Activated T-helper 17 cell treated with anti-CD3 and anti-CD28 coated beads, Interleukin-2, amount 50 U/mL, for 72 hours (primary cell): ENCODE results near the gene PRPS1L1. TPM values are rescaled to one million over a fixed set of nuclear protein-coding genes. Genes with fewer than 3 reads are reported as not detected.

Source experiments
- ATAC-seq: fragments of 150-1000 bp; cut with Tn5 transposase; replicated peaks from 2 replicates; pipeline ENCODE4 v1.10.0; 2021; ENCODE audit warnings: mild to moderate bottlenecking, moderate library complexity
- H3K27ac Mint-ChIP-seq: one replicate; pipeline ENCODE4 v1.8.0; 2022; ENCODE audit warnings: mixed read lengths
- H3K27me3 Mint-ChIP-seq: one replicate; pipeline ENCODE4 v1.8.0; 2022; ENCODE audit warnings: mixed read lengths
- H3K36me3 Mint-ChIP-seq: one replicate; pipeline ENCODE4 v1.8.0; 2022; ENCODE audit warnings: low read depth, mild to moderate bottlenecking, mixed read lengths
- H3K4me1 Mint-ChIP-seq: one replicate; pipeline ENCODE4 v1.8.0; 2022; ENCODE audit warnings: mixed read lengths
- H3K4me3 Mint-ChIP-seq: one replicate; pipeline ENCODE4 v1.8.0; 2022; ENCODE audit warnings: mild to moderate bottlenecking, mixed read lengths
- H3K9me3 Mint-ChIP-seq: one replicate; pipeline ENCODE4 v1.8.0; 2022; ENCODE audit warnings: mixed read lengths
- total RNA-seq, 2 donors: library from RNA; stranded (reverse); gene quantifications; one replicate each; pipeline ENCODE4 v1.2.3, GENCODE V29; 2022

The PRPS1L1 gene
- not detected for total RNA-seq

DNA sequence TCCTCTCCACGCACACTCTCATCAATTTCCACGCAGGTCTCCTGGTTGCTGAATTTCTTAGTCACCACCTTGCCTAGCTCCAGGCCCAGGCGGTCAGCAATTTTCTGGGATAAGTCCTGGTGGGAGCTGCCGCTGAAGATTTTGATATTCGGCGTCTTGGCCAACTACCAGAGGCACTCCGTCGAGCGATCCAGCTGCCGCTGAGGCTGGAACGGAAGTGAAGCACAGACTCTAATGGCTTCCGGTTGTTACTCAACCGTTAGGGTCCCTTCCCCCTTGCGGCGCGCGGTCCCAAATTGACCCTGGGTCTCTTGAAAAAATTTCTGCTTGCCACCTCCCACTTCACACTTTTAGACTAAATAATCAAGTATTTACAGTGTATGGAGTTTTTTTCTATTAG lies at the start of gene PRPS1L1:
Gene PRPS1L1 (minus strand): TSS at position 219 of the 400 bp plus-strand sequence.
- H3K9me3 Mint-ChIP-seq = no peaks in the 10 kb centered on the region
- no peaks in the 10 kb centered on the region for H3K36me3 Mint-ChIP-seq
- no peak within 1 kb of the TSS for H3K27ac Mint-ChIP-seq

DNA sequence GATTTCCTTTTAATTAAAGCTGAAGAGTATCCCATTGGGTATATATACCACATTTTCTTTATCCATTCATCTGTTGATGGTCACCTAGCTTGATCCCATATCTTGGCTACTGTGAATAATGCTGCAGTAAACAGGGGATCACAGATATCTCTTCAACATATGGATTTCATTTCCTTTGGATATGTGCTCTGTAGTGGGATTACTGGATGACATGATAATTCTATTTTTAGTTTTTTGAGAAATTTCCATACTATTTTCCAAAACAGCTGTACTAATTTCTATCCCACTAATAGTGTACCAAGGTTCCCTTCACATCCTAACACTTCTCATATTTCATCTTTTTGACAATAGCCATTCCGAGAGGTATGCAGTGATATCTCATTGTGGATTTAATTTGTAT lies 48.8 kb upstream of the PRPS1L1 start:
- peaks cover 3% of the 10 kb centered on the region for H3K27me3 Mint-ChIP-seq
- H3K27ac Mint-ChIP-seq = no peak overlapping the region
- H3K4me3 Mint-ChIP-seq = no peak overlapping the region
- no peak for ATAC-seq
- H3K36me3 Mint-ChIP-seq = no peaks in the 10 kb centered on the region
- H3K4me1 Mint-ChIP-seq = no peaks in the 10 kb centered on the region
- H3K9me3 Mint-ChIP-seq = peaks cover 6% of the 10 kb centered on the region

More for the DNA sequence above, at the start of gene PRPS1L1:
- ATAC-seq = no peak
- Mint-ChIP-seq H3K4me1 (no peaks in the 10 kb centered on the region), H3K4me3 (no peak within 1 kb of the TSS), H3K27me3 (no peaks in the 10 kb centered on the region)

DNA sequence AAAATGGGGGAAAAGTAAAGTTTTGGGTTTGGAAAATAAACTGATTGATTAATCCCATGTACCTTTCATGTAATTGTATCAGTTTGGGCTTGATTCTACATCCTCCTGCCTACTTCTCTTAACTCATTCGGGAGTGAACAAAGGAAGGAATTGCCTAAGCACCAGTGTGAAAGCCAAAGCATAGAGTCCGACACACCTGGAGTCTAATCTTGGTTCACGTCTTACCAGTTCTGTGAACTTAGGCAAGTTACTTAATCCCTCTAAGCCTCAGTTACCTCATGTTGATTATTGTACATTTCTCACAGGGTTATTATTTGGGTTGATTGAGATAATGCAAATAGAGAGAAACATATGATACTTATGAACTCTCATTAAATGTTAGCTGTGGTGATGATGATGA lies 41.1 kb upstream of the PRPS1L1 start:
- no peak overlapping the region for H3K4me3 Mint-ChIP-seq
- no peaks in the 10 kb centered on the region for H3K9me3 Mint-ChIP-seq
- ATAC-seq = no peak
- no peak overlapping the region for H3K27ac Mint-ChIP-seq
- peaks cover 5% of the 10 kb centered on the region for H3K27me3 Mint-ChIP-seq
- no peaks in the 10 kb centered on the region for H3K36me3 Mint-ChIP-seq
- no peaks in the 10 kb centered on the region for H3K4me1 Mint-ChIP-seq

DNA sequence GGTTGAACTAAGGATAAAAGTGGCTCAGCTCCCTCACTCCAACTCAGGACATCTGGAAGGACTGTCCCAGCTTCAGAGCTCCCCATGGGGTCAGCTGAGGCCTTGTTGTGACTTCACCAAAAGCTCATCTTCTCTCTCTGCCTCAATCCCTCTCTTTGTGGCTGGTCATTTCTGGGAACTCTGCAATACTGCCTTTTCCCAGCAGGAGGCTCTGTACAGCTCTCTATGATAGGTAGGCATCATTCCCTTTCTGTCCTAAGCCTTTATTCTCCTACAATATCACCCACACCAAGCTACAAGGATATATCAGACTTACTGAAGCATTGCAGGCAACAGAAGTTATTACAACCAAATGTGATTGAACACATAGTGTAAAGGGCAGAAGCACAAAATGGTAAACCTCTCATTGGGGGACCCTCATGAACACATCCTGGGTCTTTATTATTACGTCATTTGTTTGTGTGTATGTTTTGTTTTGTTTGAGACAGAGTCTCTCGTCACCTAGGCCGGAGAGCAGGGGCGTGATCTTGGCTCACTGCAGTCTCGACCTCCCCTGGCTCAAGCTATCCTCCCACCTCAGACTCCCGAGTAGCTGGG lies 36.7 kb upstream of the PRPS1L1 start:
- no peak for ATAC-seq
- Mint-ChIP-seq H3K27ac (no peak overlapping the region), H3K36me3 (no peaks in the 10 kb centered on the region), H3K9me3 (no peaks in the 10 kb centered on the region), H3K4me1 (no peaks in the 10 kb centered on the region), H3K27me3 (peaks cover 9% of the 10 kb centered on the region), H3K4me3 (no peak overlapping the region)

DNA sequence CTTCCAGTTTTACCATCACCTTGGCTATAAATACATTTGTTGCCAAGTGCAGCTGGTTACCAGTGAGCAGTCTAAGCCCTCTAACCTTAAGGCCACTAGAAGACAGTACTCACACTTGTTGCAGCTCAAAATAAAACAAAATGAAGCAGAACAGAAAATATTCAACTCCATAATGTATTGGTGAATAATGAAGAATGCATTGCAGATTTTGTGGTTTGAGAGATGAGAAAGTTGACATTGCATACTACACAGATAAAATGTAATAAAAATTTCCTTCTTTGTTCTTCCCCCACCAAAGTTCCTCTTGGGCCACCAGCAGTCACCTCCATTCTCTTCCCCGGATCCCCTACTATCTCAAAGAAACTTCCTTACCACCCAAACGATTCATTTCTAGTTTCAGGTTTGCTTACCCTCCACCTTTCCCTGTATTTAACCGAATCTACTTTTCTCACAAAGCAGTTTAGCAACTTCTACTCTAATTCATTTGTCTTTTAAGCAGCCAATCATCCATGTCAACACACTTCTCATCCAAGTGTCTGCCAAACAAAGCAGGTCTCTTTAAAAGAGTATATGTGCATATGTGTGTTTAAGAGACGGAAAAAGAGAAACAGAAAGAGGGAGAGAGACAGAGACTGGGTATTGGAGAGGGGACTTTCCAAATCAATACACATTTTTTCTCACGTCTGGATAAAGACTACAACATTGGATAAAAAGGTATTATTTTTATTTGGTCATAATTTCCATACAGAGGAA lies 35.7 kb upstream of the PRPS1L1 start:
- H3K4me1 Mint-ChIP-seq = no peaks in the 10 kb centered on the region
- H3K4me3 Mint-ChIP-seq = no peak overlapping the region
- no peak for ATAC-seq
- no peaks in the 10 kb centered on the region for H3K36me3 Mint-ChIP-seq
- no peaks in the 10 kb centered on the region for H3K9me3 Mint-ChIP-seq
- H3K27me3 Mint-ChIP-seq = peaks cover 11% of the 10 kb centered on the region
- no peak overlapping the region for H3K27ac Mint-ChIP-seq

DNA sequence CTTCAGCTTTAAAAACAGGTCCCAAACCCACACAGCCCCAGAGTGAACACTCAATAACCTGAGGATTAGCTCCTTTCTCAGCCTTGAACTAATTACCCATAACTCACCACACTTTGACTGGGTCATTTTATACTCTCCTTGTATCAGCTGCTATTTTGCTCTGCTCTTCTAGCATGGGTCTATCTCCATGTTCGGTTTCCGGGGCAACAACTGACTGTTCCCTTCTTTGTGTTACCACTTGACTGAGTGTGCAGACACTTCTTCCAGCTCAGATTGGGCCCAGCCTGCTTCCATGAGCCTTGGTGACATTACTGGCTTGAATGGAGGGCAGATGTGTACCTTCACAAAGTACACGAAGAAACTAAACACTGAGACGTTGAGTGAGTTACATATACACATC lies 31.5 kb upstream of the PRPS1L1 start:
- Mint-ChIP-seq H3K36me3 (no peaks in the 10 kb centered on the region), H3K27ac (no peak overlapping the region), H3K27me3 (peaks cover 13% of the 10 kb centered on the region), H3K9me3 (no peaks in the 10 kb centered on the region), H3K4me3 (no peak overlapping the region), H3K4me1 (no peaks in the 10 kb centered on the region)
- ATAC-seq = no peak

DNA sequence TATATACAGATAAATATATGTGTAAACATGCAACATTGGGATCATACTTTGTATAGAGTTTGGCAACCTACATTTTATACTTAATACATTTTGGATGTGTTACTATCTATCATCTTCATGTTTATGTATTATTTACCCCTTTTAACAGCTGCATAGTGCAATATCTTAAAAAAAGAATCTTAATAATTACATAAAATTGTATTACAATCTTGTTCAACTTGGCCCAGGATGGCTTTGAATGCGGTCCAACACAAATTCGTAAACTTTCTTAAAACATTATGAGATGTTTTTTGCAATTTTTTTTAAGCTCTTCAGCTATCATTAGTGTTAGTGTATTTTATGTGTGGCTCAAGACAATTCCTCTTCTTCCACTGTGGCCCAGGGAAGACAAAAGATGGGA lies 26.3 kb upstream of the PRPS1L1 start:
- no peaks in the 10 kb centered on the region for H3K9me3 Mint-ChIP-seq
- peaks cover 7% of the 10 kb centered on the region for H3K27me3 Mint-ChIP-seq
- no peak for ATAC-seq
- no peak overlapping the region for H3K27ac Mint-ChIP-seq
- H3K4me1 Mint-ChIP-seq = no peaks in the 10 kb centered on the region
- H3K36me3 Mint-ChIP-seq = no peaks in the 10 kb centered on the region
- H3K4me3 Mint-ChIP-seq = no peak overlapping the region

DNA sequence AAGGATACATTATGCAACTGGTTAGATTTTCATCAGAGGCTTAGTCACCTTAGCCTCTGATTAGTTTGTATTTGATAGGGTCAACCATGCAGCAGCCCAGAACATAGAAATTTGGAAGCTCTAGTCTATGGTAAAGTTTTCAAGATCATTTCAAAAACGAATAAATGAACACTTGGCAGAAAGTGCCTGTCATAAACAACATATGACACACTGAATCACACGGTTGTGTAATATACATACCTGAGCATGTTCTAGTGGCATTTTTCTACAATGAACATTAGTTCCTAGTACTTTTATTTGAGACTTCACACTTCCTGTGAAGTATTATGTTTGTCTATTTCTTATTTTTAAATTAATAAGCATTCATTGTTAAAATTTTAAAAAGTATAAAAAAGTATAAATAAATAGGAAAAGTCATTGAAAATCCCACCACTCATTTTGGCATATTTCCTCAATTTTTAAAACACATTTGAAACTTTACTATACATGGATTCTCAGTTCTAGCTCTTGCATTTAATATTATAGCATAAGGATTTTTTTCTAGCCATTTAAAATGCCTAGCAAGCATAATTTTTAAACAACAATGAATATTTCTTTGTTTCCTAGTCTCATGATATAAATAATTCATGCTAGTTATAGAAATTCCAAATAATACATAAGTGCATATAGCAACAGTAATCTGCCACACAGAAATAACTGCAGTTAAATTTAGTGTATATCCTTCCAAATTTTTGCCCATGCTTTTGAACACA lies 25.7 kb upstream of the PRPS1L1 start:
- peaks cover 6% of the 10 kb centered on the region for H3K27me3 Mint-ChIP-seq

DNA sequence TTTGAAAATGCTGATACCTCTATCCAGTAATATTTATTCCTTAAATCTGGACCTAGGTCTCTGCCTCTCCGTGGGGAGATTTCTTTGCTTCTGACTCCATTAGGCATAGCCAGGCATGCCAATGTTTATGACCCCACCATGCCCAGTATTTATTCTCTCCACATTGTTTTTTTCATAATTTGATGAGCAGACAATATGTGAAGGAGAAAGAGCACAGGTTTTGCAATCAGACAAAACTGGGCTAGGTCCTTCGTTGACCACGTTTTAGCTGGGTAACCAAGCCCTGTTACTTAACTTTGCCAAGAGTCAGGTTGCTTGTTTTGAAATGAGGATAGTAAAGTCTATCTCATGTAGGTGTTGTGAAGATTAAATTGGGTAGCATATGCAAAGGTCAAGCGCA lies 21.6 kb upstream of the PRPS1L1 start:
- no peaks in the 10 kb centered on the region for H3K4me1 Mint-ChIP-seq
- no peaks in the 10 kb centered on the region for H3K36me3 Mint-ChIP-seq
- no peak overlapping the region for H3K4me3 Mint-ChIP-seq
- no peaks in the 10 kb centered on the region for H3K9me3 Mint-ChIP-seq
- no peak for ATAC-seq
- no peak overlapping the region for H3K27ac Mint-ChIP-seq
- no peaks in the 10 kb centered on the region for H3K27me3 Mint-ChIP-seq

More for the DNA sequence above, 25.7 kb upstream of the PRPS1L1 start:
- Mint-ChIP-seq H3K4me1 (no peaks in the 10 kb centered on the region), H3K4me3 (no peak overlapping the region), H3K27ac (no peak overlapping the region), H3K36me3 (no peaks in the 10 kb centered on the region), H3K9me3 (no peaks in the 10 kb centered on the region)
- ATAC-seq = no peak

DNA sequence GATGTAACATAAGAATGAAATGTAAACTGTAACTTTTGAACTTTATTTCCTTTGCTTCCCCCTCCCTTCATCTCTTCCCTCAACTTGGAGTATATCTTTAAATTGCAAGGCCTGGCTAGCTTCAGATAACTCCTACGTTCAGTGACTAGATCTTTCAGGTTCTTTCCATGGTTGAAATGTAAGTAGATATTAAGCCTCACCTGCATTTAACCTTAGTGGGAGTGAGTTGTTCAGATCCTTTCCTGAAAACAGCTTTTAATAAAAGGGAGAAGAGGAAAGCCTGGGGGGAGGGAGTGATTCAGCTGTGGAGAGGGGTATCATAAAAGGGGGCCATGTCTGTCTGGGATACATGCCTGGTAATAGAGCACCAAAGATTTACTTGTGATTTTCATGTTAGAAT lies 19.0 kb upstream of the PRPS1L1 start:
- no peaks in the 10 kb centered on the region for H3K4me1 Mint-ChIP-seq
- H3K27me3 Mint-ChIP-seq = no peaks in the 10 kb centered on the region
- H3K36me3 Mint-ChIP-seq = no peaks in the 10 kb centered on the region
- H3K4me3 Mint-ChIP-seq = no peak overlapping the region
- no peak for ATAC-seq
- no peak overlapping the region for H3K27ac Mint-ChIP-seq
- no peaks in the 10 kb centered on the region for H3K9me3 Mint-ChIP-seq

DNA sequence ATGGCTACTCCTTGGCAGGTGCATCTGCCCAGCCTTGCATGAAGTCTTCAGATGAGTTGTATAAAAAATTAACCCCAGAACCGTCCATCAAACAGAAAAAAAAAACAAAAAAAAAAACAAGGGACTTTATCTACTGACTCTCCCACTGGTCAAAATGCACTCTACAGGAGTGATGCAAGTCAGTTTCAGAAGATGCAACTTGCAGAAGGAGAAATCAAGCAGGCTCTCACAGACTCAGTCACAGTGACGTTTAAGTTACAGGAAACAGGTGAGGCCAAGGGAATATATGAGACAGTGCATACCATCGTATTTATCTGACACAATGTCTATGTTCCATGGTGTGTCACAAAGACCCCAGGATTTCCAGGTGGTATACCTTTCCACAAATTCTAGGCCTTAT lies 17.5 kb upstream of the PRPS1L1 start:
- Mint-ChIP-seq H3K36me3 (no peaks in the 10 kb centered on the region), H3K27ac (no peak overlapping the region), H3K9me3 (no peaks in the 10 kb centered on the region), H3K27me3 (no peaks in the 10 kb centered on the region), H3K4me1 (no peaks in the 10 kb centered on the region), H3K4me3 (no peak overlapping the region)
- no peak for ATAC-seq

DNA sequence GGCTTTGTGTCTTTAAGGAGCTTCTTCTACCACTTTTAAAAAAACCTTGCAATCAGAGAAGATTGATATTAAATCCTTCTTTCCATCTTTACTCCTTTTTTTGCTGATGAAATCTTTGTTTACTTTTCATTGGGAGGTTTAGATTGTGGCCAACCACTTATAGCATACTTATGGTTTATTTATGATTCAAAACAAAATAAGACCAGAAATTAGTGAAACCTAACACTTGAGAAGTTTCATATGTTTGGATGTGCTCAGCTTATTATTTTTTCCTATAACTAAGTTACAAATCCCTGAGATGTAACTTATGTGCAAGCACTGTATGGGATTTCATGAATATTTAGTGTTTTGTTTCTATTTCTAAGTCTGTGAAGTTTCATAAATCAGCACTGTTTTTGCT lies 13.5 kb upstream of the PRPS1L1 start:
- no peaks in the 10 kb centered on the region for H3K36me3 Mint-ChIP-seq
- no peak overlapping the region for H3K4me3 Mint-ChIP-seq
- H3K9me3 Mint-ChIP-seq = no peaks in the 10 kb centered on the region
- no peak for ATAC-seq
- H3K27me3 Mint-ChIP-seq = no peaks in the 10 kb centered on the region
- H3K27ac Mint-ChIP-seq = no peak overlapping the region
- H3K4me1 Mint-ChIP-seq = no peaks in the 10 kb centered on the region

DNA sequence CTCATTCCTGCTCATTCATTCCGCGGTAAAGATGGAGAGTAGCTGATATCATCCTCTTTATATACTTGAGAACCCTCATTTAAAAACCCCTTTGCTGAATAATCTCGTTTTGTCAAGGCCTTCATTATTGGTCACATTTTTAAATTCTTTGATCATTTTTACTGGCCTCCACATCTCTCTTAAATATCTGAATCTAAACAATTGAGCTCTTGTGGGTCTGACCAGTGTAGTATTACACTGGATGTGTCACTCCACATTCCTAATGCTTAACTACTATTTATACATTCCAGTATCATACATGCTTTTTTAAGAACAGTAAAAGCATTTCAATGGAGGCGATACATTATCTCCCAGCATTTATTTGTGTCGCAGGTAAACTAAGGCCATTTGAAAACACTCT lies 12.6 kb upstream of the PRPS1L1 start:
- no peaks in the 10 kb centered on the region for H3K36me3 Mint-ChIP-seq

DNA sequence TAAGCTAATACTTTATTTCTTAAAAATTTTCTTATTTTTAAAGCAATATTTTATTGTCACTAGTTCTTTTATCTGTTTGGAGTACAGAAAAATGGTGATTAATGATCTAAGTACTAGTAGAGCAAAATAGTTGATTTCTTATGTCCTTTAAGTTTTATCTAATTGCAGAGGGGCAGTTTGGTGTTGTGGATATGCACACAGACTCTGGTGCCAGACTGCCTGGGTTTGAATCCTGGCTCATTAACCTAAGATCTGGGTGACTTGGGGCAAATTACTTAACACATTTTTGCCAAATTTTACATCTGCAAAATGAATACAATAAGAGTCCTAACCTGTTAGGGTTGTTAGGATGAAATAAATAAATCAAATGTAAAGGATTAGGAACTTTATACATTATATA lies 10.7 kb upstream of the PRPS1L1 start:
- no peak for ATAC-seq
- Mint-ChIP-seq H3K4me1 (no peaks in the 10 kb centered on the region), H3K9me3 (no peaks in the 10 kb centered on the region), H3K36me3 (no peaks in the 10 kb centered on the region), H3K4me3 (no peak overlapping the region), H3K27me3 (no peaks in the 10 kb centered on the region), H3K27ac (no peak overlapping the region)

More for the DNA sequence above, 12.6 kb upstream of the PRPS1L1 start:
- Mint-ChIP-seq H3K4me3 (no peak overlapping the region), H3K4me1 (no peaks in the 10 kb centered on the region), H3K27ac (no peak overlapping the region), H3K9me3 (no peaks in the 10 kb centered on the region), H3K27me3 (no peaks in the 10 kb centered on the region)
- no peak for ATAC-seq

DNA sequence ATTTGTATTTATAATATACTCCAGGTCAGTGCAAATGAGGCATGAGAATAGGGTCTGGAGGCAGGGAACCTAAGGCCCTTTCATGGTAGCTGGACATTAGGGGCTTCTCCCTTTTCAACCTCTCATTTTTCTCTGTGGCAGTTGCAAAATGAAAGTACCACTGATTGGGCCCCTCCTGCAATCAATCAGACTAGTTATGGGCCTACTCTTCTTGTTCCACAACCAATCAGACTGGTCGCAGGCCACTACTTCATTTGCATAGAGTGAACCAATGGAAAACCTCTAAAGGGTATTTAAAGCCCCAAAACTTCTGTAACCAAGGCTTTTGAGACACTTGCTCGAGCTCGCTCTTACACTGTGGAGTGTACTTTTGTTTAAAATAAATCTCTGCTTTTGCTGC lies 10.0 kb upstream of the PRPS1L1 start:
- Mint-ChIP-seq H3K4me1 (no peaks in the 10 kb centered on the region), H3K27me3 (no peaks in the 10 kb centered on the region), H3K27ac (no peak overlapping the region), H3K9me3 (no peaks in the 10 kb centered on the region), H3K36me3 (no peaks in the 10 kb centered on the region), H3K4me3 (no peak overlapping the region)
- ATAC-seq = no peak
